GM19328 (cell line): ENCODE results near the gene SNRNP27.
"Not testable (repeated sequence)": the region's sequence is repeated elsewhere in the genome, so short reads cannot be mapped to it uniquely, and the experiment has no call there.

ENCODE experiments used
- ATAC-seq: cut with Tn5 transposase; IDR thresholded peaks from one replicate; pipeline ENCODE4 v1.9.1; 2021; ENCODE audit warnings: mild to moderate bottlenecking, moderate library complexity; ENCODE audit not compliant: unreplicated experiment

Gene SNRNP27

DNA sequence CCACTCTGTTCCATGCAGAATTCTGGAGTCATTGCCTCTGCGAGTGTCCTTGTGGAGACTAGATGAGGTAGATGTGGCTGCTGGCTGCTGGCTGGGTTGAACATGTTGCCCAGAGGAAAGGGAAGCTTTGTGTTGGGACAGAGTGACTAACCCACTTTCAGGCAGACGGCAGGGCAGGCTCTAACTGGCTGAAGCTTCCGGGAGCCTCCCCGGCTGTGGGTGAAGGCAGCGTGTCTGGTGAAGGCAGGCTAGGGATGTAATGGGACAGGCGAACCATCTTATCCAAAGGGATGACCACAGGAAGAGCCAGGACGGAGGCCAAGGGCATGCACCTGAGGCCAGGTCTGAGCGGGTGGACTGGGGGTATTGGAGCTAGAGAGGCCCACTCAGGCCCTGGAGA, 51.7 kb downstream of the SNRNP27 start:
- no peak for ATAC-seq

DNA sequence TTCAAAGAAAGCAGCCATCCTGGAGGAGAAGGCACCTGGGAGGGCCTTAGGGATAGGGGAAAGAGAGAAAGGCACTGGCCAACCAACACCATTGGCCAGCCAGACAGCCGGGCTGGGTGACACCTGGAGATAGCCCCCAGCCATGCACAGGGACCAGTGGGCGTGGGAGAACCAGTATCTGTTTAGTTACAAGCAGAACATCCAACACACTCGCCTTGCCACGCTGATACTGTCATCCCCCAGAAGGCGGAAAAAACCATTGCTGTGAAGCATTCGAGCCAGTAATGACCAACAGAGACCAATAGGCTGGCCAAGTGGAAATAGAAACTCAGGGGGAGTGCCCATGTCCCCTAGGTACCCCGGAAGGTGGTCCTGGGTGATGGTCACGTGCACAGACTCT, 52.2 kb downstream of the SNRNP27 start:
- ATAC-seq: no peak

DNA sequence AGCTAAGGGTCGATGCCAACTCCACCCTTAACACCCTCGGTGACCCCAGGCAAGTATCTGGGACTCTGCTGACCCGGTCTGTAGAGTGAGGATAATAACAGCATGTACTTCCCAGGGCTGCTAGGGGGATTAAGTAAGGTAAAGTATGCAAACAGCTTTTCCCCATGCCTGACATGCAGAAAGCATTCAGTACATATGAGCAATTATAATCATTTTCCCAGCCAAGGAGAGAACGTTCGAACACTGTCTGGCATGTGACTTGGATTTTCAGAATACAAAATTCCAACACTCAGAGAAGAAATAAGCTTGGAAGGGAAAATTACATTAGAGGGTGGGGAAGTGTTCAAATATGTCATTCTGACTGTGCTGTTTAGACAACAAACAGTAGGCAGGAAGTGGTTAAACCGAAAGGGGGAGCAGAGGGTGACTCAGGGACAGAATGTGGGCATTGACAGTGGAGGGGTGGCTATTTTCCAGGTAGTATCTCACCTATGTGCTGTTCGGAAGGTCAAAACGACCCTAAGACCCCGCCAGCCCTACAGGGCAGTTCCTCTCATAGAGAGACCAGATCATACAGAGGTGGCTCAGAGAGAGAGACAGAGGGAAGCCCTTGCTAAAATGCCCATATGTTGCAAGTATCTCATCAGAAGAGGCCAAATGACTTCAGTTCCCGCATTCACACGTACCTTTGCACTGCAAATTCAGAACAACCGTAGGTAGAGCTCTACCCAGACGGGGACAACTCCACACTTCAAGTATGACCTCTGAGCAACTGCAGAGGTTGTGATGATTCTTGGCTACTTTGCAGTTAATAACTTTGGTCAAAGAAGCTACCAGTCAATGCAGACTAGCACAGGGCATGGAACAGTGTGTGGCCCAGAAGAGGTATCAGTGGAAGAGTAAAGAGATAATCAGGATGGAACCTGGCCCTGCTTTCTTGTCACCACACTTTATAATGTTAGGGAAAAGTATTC, 52.9 kb downstream of the SNRNP27 start:
- ATAC-seq: no peak

DNA sequence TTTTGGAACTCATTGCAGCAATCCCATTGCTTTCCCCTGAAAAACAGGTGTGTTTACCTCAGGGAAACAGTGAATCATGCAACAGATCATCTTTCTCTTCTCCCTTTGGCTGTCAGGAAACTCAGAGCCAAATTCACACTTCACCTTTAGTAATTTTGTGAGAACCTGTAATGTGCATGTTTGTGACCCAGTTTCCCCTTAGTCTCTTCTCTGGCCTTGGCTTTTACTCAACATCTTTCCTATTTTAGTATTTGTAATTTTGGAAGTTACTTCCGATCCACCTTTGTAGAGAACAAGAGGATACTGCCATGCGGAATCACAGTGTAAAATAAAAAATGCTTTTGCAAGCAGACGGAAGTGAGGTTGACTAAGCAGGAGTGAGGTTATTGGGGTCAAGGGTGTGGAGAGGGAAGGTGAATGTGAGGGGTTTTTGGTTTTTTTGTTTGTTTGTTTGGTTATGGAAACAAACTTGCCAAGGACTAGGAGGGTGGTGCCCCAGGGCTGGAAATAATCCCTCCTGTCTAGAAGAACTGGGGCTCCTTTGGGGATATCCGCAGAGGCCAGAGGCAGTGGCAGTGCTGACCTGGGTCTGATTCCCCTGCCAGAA, 53.7 kb downstream of the SNRNP27 start:
- ATAC-seq: no peak

DNA sequence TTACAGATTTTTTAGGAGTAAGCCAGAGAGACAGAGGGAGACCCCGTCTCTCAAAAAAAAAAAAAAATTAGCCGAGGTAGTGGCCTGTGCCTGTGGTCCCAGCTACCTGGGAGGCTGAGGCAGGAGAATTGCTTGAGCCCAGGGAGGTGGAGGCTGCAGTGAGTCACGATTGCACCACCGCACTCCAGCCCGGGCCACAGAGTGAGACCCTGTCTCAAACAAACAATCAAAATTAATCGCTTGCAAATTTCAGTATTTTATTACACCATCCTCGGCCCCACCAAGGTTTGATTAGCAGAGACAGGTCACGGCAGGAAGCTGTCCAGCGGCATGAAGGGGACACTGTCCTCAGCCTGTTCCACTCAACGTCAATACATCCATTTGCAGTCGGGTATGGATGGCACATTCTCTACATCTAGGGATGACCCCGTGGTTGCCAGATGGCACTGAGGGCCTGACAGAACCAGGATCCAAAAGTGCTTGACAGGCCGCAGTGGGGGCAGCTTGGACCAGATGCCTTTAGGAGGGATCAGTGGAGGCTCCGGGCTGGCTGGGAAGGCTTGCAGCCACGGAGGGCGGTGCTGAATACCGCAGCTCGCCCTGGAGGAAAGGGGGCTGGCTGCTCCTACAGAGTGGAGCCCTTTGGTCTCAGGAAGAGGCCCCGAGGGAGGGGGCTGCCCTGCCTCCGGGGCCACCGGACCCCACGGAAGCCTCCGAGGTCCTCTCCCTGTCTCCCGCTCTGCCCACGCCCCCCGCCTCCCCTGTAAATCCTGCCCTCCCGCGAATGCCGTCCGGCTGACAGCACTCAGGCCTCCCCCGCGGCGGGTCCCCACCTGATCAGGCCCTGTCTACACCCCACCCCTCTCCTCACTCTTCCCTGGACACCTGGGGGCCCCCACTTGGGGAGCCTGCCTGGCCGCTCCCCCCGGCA, 54.5 kb downstream of the SNRNP27 start:
- no peak for ATAC-seq

DNA sequence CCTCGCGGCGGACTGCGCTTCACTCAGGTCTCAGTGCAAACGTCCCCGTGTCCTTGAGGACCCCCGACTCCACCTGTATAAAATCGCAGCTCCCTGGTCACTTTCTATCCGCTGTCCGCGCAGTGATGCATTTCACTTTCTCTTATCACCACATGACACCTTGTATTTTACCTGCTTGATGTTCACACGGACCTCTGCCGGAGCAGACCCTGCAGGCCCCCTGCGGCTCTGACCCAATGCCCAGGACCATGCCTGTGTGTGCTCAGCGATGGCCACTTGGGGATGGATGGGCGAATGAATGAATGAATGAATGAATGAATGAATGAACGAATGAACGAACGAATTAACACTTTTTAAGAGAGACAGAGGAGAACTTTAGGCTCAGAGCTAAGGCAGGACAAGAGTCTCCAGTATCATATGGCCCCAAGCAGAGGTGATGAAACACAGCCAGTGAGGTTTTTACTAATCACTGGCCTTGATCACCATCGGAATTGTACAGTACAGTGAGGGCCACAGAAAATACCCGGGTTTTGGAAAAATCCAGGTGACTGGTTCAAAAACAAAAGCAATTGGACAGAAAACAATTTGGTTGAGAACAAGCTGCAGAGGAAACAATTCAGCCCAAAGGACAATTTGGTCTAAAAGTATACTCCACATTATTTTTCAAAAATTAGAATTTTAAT, 55.3 kb downstream of the SNRNP27 start:
- no peak for ATAC-seq

DNA sequence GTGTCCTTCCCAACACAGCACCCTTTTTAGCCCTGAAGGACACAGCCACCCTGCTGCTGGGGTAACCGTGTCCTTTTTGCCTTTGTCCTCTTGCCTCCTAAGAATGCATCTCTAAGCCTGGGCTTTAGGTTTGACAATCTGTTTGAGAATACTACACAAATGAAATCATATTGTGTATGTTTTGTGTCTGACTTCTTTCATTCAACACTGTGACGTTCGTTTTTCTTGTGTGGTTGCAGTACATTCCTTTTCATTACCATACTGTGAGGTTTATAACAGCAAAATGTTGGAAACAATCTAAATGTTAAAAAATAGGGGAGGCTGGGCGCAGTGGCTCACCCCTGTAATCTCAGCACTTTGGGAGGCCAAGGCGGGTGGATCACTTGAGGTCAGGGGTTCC, 56.5 kb downstream of the SNRNP27 start:
- ATAC-seq: no peak

DNA sequence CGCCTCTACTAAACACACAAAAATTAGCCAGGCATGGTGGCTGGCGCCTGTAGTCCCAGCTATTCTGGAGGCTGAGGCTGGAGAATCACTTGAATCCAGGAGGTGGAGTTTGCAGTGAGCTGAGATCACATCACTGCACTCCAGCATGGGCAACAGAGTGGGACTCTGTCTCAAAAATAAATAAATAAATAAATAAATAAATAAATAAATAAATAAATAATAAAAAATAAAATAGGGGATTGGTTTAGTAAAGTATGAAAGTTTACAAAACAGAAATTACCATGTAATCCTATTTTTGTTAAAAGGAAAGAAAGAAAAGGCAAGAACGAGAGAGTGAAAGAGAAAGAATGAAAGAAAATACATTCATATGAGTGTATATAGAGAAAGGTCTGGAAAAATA, 56.9 kb downstream of the SNRNP27 start:
- ATAC-seq: not testable (repeated sequence)

DNA sequence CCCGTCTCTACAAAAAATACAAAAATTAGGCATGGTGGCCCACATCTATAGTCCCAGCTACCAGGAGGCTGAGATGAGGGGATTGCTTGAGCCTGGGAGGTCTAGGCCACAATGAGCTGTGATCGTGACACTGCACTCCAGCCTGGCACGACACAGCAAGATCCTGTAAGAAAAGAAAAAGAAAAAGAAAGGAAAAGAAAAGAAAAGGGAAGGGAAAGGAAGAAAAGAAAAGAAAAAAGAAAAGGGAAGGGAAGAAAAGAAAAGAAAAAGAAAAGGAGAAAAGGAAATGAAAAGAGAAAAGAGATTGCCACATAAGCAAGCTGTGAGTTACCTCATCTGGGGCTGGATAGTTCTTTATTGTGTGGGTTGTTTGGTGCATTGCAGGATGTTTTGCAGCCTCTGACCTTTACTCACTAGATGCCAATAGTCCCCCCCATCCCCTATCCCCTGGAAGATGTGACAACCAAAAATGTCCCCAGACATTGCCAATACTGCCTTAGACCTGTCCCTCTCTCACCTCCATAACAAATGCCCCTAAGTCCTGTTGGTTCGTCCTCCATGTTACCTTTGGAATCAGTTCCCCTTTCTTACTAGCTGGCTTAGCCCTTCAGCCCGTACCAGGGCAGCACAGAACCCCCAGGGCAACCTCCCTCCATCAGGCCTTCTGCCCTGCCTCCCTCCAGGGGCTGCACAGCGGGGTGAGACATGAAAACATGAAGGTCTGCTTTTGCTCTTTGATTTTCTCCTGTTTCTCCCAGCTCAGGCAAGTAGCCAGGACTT, 58.8 kb downstream of the SNRNP27 start:
- ATAC-seq: no peak

DNA sequence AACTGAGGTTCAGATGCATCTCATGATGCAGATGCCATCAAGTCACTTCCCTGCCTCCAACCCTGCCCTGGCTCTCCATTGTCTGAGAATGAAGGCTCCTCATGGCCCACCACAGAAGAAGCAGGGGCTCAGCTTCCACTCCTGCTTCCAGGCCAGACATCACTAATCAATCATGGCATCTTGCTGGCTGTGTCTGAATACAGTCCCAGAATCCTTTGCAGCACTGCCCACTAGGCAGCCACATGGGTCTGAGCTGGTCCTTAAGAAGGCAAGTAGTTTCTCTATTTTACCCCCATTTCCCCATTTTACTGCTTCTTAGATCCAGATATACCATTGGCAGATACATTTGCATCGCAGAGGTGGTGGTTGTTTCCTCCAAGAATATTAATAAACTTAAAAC, 60.3 kb downstream of the SNRNP27 start:
- ATAC-seq: no peak
